Measurements from ENCODE around the gene ARFGAP2. TPM values are rescaled to one million over a fixed set of nuclear protein-coding genes. Genes with fewer than 3 reads are reported as not detected.

ARFGAP2 gene
- total and polyA plus RNA-seq, 9 of the 15 experiments (the other 6 are each of a cell fraction or from before 2014, with no cell fraction given) = 29.1 to 140 (median 90.1) TPM

DNA sequence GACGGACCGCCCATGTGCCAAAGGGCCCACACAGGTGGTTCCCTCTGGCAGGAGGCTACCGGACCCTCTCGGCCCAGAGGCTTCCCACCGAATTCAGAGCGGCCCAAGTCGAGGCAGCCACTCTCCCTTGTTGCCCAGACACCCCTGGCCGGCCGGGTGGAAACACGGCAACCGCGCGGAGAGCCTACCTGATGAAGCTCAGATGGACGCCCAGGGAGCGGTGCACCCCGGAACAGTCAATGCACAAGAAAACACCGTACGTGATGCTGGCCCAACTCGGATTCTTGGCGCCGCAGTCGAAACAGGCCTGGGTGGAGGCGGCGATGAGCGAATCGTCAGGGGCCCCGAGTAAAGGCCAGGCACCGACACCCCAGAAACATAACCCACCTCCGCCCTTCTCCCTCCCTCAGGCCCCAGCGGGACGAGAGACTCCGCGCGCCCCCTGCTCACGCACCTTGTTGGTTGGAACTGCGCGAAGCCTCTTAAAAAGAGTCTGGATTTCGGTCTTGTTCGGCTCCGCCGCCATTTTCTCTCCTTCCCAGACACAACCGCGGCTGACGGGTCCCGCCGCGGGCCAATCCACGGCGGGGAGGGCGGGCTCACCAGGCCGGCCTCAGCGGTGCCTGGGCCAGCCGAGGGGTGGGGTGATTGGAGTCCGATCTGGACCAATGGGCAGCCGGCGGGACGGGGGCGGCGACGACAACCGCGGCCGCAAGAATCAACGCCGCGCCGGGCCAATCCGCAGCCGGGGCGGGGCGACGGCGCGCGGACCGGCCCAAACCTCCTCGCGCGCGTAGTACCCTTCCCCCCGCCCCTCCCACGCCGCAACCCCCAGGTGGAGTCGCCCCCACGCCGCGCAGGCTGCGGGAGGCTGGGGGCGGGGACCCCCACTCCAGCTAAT is at the start of gene ARFGAP2 (continued):
- TF ChIP-seq, protein P1, sequence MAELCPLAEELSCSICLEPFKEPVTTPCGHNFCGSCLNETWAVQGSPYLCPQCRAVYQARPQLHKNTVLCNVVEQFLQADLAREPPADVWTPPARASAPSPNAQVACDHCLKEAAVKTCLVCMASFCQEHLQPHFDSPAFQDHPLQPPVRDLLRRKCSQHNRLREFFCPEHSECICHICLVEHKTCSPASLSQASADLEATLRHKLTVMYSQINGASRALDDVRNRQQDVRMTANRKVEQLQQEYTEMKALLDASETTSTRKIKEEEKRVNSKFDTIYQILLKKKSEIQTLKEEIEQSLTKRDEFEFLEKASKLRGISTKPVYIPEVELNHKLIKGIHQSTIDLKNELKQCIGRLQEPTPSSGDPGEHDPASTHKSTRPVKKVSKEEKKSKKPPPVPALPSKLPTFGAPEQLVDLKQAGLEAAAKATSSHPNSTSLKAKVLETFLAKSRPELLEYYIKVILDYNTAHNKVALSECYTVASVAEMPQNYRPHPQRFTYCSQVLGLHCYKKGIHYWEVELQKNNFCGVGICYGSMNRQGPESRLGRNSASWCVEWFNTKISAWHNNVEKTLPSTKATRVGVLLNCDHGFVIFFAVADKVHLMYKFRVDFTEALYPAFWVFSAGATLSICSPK (IDR thresholded peaks at IDR 0.05; ENCODE audit: borderline replicate concordance) = no peak
- peak; percentile 90 for TF ChIP-seq EGR1 (conservative IDR thresholded peaks at IDR 0.05)
- TF ChIP-seq HMG20A (CRISPR knock-in tag; conservative IDR thresholded peaks at IDR 0.05) = no peak
- TF ChIP-seq ZNF274 (IDR thresholded peaks at IDR 0.05; ENCODE audit: borderline replicate concordance, low read depth, low read length) = no peak
- TF ChIP-seq GMEB1 (CRISPR knock-in tag; IDR thresholded peaks at IDR 0.05) = no peak; the same call in 1 of the 2 replicates
- TF ChIP-seq ATF1 (CRISPR knock-in tag; IDR thresholded peaks at IDR 0.05) = no peak
- TF ChIP-seq ATF1 (tag; IDR thresholded peaks at IDR 0.05) = peak; percentile 92
- no peak for TF ChIP-seq EWSR1 (IDR thresholded peaks at IDR 0.05; ENCODE audit: borderline replicate concordance, low read depth, partially characterized antibody)
- no peak for TF ChIP-seq MYNN (IDR thresholded peaks at IDR 0.05)
- TF ChIP-seq MYNN (CRISPR knock-in tag; IDR thresholded peaks at IDR 0.05) = no peak
- no peak for TF ChIP-seq ZBTB40 (IDR thresholded peaks at IDR 0.05)
- TF ChIP-seq ZBTB40 (CRISPR knock-in tag; IDR thresholded peaks at IDR 0.05) = no peak
- TF ChIP-seq JUND (IDR thresholded peaks at IDR 0.05; ENCODE audit: borderline replicate concordance, low read depth, low read length) = peak; percentile 4; the same call in 1 of the 2 replicates
- TF ChIP-seq JUND (tag; IDR thresholded peaks at IDR 0.05; ENCODE audit: borderline replicate concordance, low read depth, low read length) = no peak; the same call in 2 of the 3 replicates
- TF ChIP-seq C11orf30 (IDR thresholded peaks at IDR 0.05; ENCODE audit: low read depth) = peak; percentile 99
- TF ChIP-seq MIER1 (IDR thresholded peaks at IDR 0.05; ENCODE audit: low read depth) = no peak
